ENCODE measurements around the gene GFRA3. TPM values are rescaled to one million over a fixed set of nuclear protein-coding genes. Genes with fewer than 3 reads are reported as not detected.

The GFRA3 gene
- total RNA-seq, 1 experiment from 2014 or later = 2.4 TPM

GRCh38 chr5:138246822-138247221 is 27.6 kb downstream of the GFRA3 start:
- TF ChIP-seq, protein P1, sequence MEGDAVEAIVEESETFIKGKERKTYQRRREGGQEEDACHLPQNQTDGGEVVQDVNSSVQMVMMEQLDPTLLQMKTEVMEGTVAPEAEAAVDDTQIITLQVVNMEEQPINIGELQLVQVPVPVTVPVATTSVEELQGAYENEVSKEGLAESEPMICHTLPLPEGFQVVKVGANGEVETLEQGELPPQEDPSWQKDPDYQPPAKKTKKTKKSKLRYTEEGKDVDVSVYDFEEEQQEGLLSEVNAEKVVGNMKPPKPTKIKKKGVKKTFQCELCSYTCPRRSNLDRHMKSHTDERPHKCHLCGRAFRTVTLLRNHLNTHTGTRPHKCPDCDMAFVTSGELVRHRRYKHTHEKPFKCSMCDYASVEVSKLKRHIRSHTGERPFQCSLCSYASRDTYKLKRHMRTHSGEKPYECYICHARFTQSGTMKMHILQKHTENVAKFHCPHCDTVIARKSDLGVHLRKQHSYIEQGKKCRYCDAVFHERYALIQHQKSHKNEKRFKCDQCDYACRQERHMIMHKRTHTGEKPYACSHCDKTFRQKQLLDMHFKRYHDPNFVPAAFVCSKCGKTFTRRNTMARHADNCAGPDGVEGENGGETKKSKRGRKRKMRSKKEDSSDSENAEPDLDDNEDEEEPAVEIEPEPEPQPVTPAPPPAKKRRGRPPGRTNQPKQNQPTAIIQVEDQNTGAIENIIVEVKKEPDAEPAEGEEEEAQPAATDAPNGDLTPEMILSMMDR (IDR thresholded peaks at IDR 0.05; ENCODE audit: insufficient read depth in 1 of 2, low read depth in 1 of 2, low read length in 1 of 2, severe bottlenecking in 1 of 2, unreplicated experiment in 1 of 2) = no peak
- H3K9me3 Mint-ChIP-seq (ENCODE audit: unreplicated experiment) = no peaks in the 10 kb centered on the region
- no peak overlapping the region for H3K4me3 Mint-ChIP-seq (ENCODE audit: unreplicated experiment)
- DNase-seq = no peak
- ChIA-PET CTCF (no interaction called here), POLR2A (no interaction called here)
- no peaks in the 10 kb centered on the region for H3K36me3 Mint-ChIP-seq (ENCODE audit: insufficient read depth, unreplicated experiment)
- H3K27me3 Mint-ChIP-seq (ENCODE audit: insufficient read depth, unreplicated experiment) = peaks cover 4% of the 10 kb centered on the region
- Histone ChIP-seq H3K4me3 (ENCODE audit: low read depth, low read length) (no peak overlapping the region), H3K36me3 (ENCODE audit: control insufficient read depth, insufficient read depth, low read length) (no peaks in the 10 kb centered on the region), H3K9me3 (no peaks in the 10 kb centered on the region), H3K27me3 (replicated peaks; ENCODE audit: control insufficient read depth, insufficient read depth, low read length) (no peaks in the 10 kb centered on the region), H3K4me1 (peaks cover 15% of the 10 kb centered on the region; the same call in 1 of the 2 replicates)
- intact Hi-C loops (cut with micrococcal nuclease; ENCODE audit: unreplicated experiment) = no loop called here
- BruUV-seq (replicated peaks) = no TSS peak
- peak overlapping the region; percentile 14 for H3K27ac Mint-ChIP-seq (ENCODE audit: unreplicated experiment)
- peaks cover 9% of the 10 kb centered on the region for H3K4me1 Mint-ChIP-seq (ENCODE audit: low read depth, unreplicated experiment)

DNA sequence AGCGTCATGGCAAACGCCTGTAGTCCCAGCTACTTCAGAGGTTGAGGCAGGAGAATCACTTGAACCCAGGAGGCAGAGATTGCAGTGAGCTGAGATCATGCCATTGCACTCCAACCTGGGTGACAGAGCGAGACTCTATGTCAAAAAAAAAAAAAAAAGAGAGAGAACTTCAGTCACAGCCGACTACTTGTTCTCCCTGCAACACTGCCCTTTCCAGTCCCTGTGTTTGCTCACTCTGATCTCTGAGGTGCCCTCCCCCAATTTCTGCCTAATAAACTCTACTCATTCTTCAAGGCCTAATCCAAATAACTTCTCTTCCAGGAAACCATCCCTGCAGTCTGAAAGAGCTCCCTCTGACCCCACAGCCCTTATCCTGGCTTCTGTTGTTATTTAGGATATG is 28.1 kb downstream of the GFRA3 start:
- Mint-ChIP-seq H3K4me3 (ENCODE audit: unreplicated experiment) (no peak overlapping the region), H3K27me3 (ENCODE audit: insufficient read depth, unreplicated experiment) (peaks cover 4% of the 10 kb centered on the region)
- no TSS peak for BruUV-seq (replicated peaks)

GRCh38 chr5:138245717-138246116 is 28.7 kb downstream of the GFRA3 start:
- BruUV-seq (replicated peaks) = no TSS peak
- CTCF ChIA-PET = interaction anchor here (0.9 kb wide), 1 partner anchor 106 kb away, joined by 3 read pairs; no protein-coding TSS in a partner anchor
- no peak overlapping the region for H3K27ac Mint-ChIP-seq (ENCODE audit: unreplicated experiment)

More for the DNA sequence above, 28.1 kb downstream of the GFRA3 start:
- Histone ChIP-seq H3K36me3 (ENCODE audit: control insufficient read depth, insufficient read depth, low read length) (no peaks in the 10 kb centered on the region), H3K9me3 (no peaks in the 10 kb centered on the region), H3K27me3 (replicated peaks; ENCODE audit: control insufficient read depth, insufficient read depth, low read length) (no peaks in the 10 kb centered on the region), H3K4me1 (peaks cover 15% of the 10 kb centered on the region; the same call in 1 of the 2 replicates), H3K4me3 (ENCODE audit: low read depth, low read length) (no peak overlapping the region)
- TF ChIP-seq, protein P1 (IDR thresholded peaks at IDR 0.05; ENCODE audit: insufficient read depth in 1 of 2, low read depth in 1 of 2, low read length in 1 of 2, severe bottlenecking in 1 of 2, unreplicated experiment in 1 of 2) = no peak
- ChIA-PET CTCF (interaction anchor here (0.9 kb wide), 1 partner anchor 106 kb away, joined by 3 read pairs; no protein-coding TSS in a partner anchor), POLR2A (no interaction called here)
- H3K36me3 Mint-ChIP-seq (ENCODE audit: insufficient read depth, unreplicated experiment) = no peaks in the 10 kb centered on the region
- H3K27ac Mint-ChIP-seq (ENCODE audit: unreplicated experiment) = peak overlapping the region; percentile 14
- DNase-seq = peak; percentile 43 to 58
- intact Hi-C loops (cut with micrococcal nuclease; ENCODE audit: unreplicated experiment) = no loop called here
- H3K4me1 Mint-ChIP-seq (ENCODE audit: low read depth, unreplicated experiment) = peaks cover 10% of the 10 kb centered on the region
- no peaks in the 10 kb centered on the region for H3K9me3 Mint-ChIP-seq (ENCODE audit: unreplicated experiment)

More at GRCh38 chr5:138245717-138246116, 28.7 kb downstream of the GFRA3 start:
- intact Hi-C loops (cut with micrococcal nuclease; ENCODE audit: unreplicated experiment) = no loop called here
- H3K27me3 ChIP-seq (replicated peaks; ENCODE audit: control insufficient read depth, insufficient read depth, low read length) = no peaks in the 10 kb centered on the region
- Mint-ChIP-seq H3K36me3 (ENCODE audit: insufficient read depth, unreplicated experiment) (no peaks in the 10 kb centered on the region), H3K4me3 (ENCODE audit: unreplicated experiment) (no peak overlapping the region), H3K9me3 (ENCODE audit: unreplicated experiment) (no peaks in the 10 kb centered on the region), H3K4me1 (ENCODE audit: low read depth, unreplicated experiment) (peaks cover 16% of the 10 kb centered on the region), H3K27me3 (ENCODE audit: insufficient read depth, unreplicated experiment) (peaks cover 4% of the 10 kb centered on the region)
- POLR2A ChIA-PET = interaction anchor here (0.6 kb wide), 1 partner anchor 185 kb away, joined by 3 read pairs; no protein-coding TSS in a partner anchor
- H3K36me3 ChIP-seq (ENCODE audit: control insufficient read depth, insufficient read depth, low read length) = no peaks in the 10 kb centered on the region
- TF ChIP-seq, protein P1 (IDR thresholded peaks at IDR 0.05; ENCODE audit: insufficient read depth in 1 of 2, low read depth in 1 of 2, low read length in 1 of 2, severe bottlenecking in 1 of 2, unreplicated experiment in 1 of 2) = no peak
- H3K9me3 ChIP-seq = no peaks in the 10 kb centered on the region
- H3K4me1 ChIP-seq = peaks cover 15% of the 10 kb centered on the region; the same call in 1 of the 2 replicates
- DNase-seq = peak in 1 of 2 experiments; percentile 8
- H3K4me3 ChIP-seq (ENCODE audit: low read depth, low read length) = no peak overlapping the region
